Panc1 (cell line): ENCODE results near the gene PSTK. TPM values are rescaled to one million over a fixed set of nuclear protein-coding genes. Genes with fewer than 3 reads are reported as not detected.

Experiments used
- ATAC-seq: fragments of 200-7000 bp; cut with Tn5 transposase; 2 replicates; pipeline ENCODE4 v1.9.1; 2020; ENCODE audit warnings: mild to moderate bottlenecking, moderate library complexity
- BruUV-seq: library from RNA; stranded (reverse); fragments of 400-500 nt; replicated peaks from 2 replicates; lab custom pipeline; 2021; lab: Mats Ljungman, UMichigan
- CTCF ChIA-PET: fragments of 300-600 bp; sonication (Branson Sonifier 250); formaldehyde crosslinking; loops from one replicate; lab custom pipeline; 2022; ENCODE audit warnings: antibody characterized with exemption; lab: Charles Lee
- POLR2A ChIA-PET: fragments of 300-600 bp; sonication (Branson Sonifier 250); formaldehyde crosslinking; loops from one replicate; lab custom pipeline; 2022; ENCODE audit warnings: antibody characterized with exemption; lab: Charles Lee
- DNase-seq: peaks from one replicate; pipeline ENCODE4 v3.0.0-alpha.2; 2010; ENCODE audit warnings: low read depth, low spot score
- H3K27ac ChIP-seq: 2 replicates; pipeline ENCODE4 v1.5.1; 2011; ENCODE audit warnings: mild to moderate bottlenecking, low read length, inconsistent platforms
- H3K27me3 ChIP-seq: fragments of 200-500 bp; sonication (Bioruptor generic); 2 replicates; pipeline ENCODE4 v1.6.0; 2014; ENCODE audit warnings: low read length, inconsistent platforms; ENCODE audit not compliant: control insufficient read depth, insufficient read depth
- H3K36me3 ChIP-seq: fragments of 200-500 bp; sonication (Bioruptor generic); 2 replicates; pipeline ENCODE4 v1.5.1; 2014; ENCODE audit warnings: inconsistent platforms, mild to moderate bottlenecking, low read length, moderate library complexity; ENCODE audit not compliant: control insufficient read depth, insufficient read depth
- H3K4me1 ChIP-seq: 2 replicates; pipeline ENCODE4 v1.5.1; 2011; ENCODE audit warnings: inconsistent platforms, mild to moderate bottlenecking, low read length, moderate library complexity; ENCODE audit not compliant: control insufficient read depth, insufficient read depth
- H3K4me3 ChIP-seq, 2 experiments: 2 replicates each; pipeline ENCODE4 v1.5.1; 2011 to 2012; ENCODE audit warnings: low read depth in 2 of 2, low read length in 2 of 2, mild to moderate bottlenecking in 2 of 2, inconsistent platforms in 1 of 2, moderate library complexity in 1 of 2
- H3K9me3 ChIP-seq: fragments of 200-500 bp; sonication (Bioruptor generic); 2 replicates; pipeline ENCODE4 v1.5.1; 2014; ENCODE audit warnings: low read depth, mild to moderate bottlenecking, inconsistent platforms, low read length, moderate library complexity; ENCODE audit not compliant: control insufficient read depth, insufficient read depth
- CTCF ChIP-seq: fragments of 450-650 bp; IDR thresholded peaks from 2 replicates; pipeline ENCODE4 v1.5.1; 2017; ENCODE audit warnings: mild to moderate bottlenecking
- POLR2AphosphoS5 ChIP-seq: IDR thresholded peaks from 2 replicates; pipeline ENCODE4 v1.6.1; 2012; ENCODE audit warnings: mild to moderate bottlenecking, low read depth, low read length, moderate library complexity
- REST ChIP-seq, 2 experiments: IDR thresholded peaks; 2 replicates each; pipeline ENCODE4 v1.6.1; 2011 to 2012; ENCODE audit warnings: low read depth in 2 of 2, control low read depth in 1 of 2, low read length in 1 of 2, mild to moderate bottlenecking in 1 of 2, moderate library complexity in 1 of 2; ENCODE audit not compliant: insufficient read depth in 1 of 2
- SIN3A ChIP-seq: IDR thresholded peaks from 2 replicates; pipeline ENCODE4 v1.6.1; 2012; ENCODE audit warnings: low read depth, mild to moderate bottlenecking, low read length, moderate library complexity, borderline replicate concordance; ENCODE audit not compliant: insufficient read depth
- TCF7L2 ChIP-seq: IDR thresholded peaks from 2 replicates; pipeline ENCODE4 v1.6.1; 2011; ENCODE audit warnings: mild to moderate bottlenecking, low read depth, low read length, inconsistent platforms
- in situ Hi-C: cut with HindIII; loops from 2 replicates; pipeline ENCODE4 v1.10.0; 2016; ENCODE audit warnings: low sequenced_read_pairs, low pct_unique_long_range_greater_than_20kb
- intact Hi-C: fragments of 100-400 bp; cut with micrococcal nuclease; formaldehyde crosslinking; loops from one replicate; pipeline ENCODE4 v1.10.0; 2022; ENCODE audit not compliant: unreplicated experiment
- total RNA-seq: library from RNA; stranded (reverse); gene quantifications from one replicate; pipeline ENCODE4 v1.2.1, GENCODE V29; 2021; ENCODE audit not compliant: unreplicated experiment

PSTK gene
- total RNA-seq, 1 experiment from 2014 or later = 15.8 TPM

- DNase-seq (no peak), ATAC-seq (no peak)
- CTCF ChIA-PET = no interaction called here
- POLR2A ChIA-PET = no interaction called here
- BruUV-seq = no TSS peak
- Histone ChIP-seq H3K27ac (no peak overlapping the region), H3K36me3 (peaks cover 6% of the 10 kb centered on the region), H3K9me3 (no peaks in the 10 kb centered on the region), H3K4me1 (no peaks in the 10 kb centered on the region), H3K4me3 (no peak overlapping the region), H3K27me3 (no peaks in the 10 kb centered on the region)
- in situ Hi-C loops (no loop called here), intact Hi-C loops (no loop called here)
- TF ChIP-seq SIN3A (no peak), CTCF (no peak), POLR2AphosphoS5 (no peak), TCF7L2 (no peak)
Observed at GRCh38 chr10:122992031-122992585, 11.9 kb downstream of the PSTK start.

- Histone ChIP-seq H3K27ac (no peak overlapping the region), H3K4me1 (no peaks in the 10 kb centered on the region), H3K27me3 (no peaks in the 10 kb centered on the region), H3K36me3 (peaks cover 6% of the 10 kb centered on the region), H3K9me3 (no peaks in the 10 kb centered on the region), H3K4me3 (no peak overlapping the region)
- in situ Hi-C loops = no loop called here
- POLR2A ChIA-PET = no interaction called here
- no peak for DNase-seq
- no peak for ATAC-seq
- intact Hi-C loops = no loop called here
- CTCF ChIA-PET = no interaction called here
- no TSS peak for BruUV-seq
- no peak for TF ChIP-seq REST (IDR thresholded peaks at IDR 0.05; ENCODE audit: insufficient read depth in 1 of 2, low read depth in 2 of 2, low read length in 1 of 2)
- TF ChIP-seq SIN3A = no peak
- no peak for TF ChIP-seq POLR2AphosphoS5
- TF ChIP-seq CTCF = no peak
- no peak for TF ChIP-seq TCF7L2
Observed at GRCh38 chr10:122993797-122994336, 13.7 kb downstream of the PSTK start.
